H1 (cell line): Measurements from ENCODE around the gene ITGB4. TPM values are rescaled to one million over a fixed set of nuclear protein-coding genes. Genes with fewer than 3 reads are reported as not detected.

ENCODE experiments used
- CTCF ChIA-PET: fragments of 300-600 bp; sonication (Branson Sonifier 250); formaldehyde crosslinking; loops from one replicate; lab custom pipeline; 2021; ENCODE audit not compliant: partially characterized antibody; lab: Charles Lee
- POLR2A ChIA-PET: fragments of 300-600 bp; sonication (Branson Sonifier 250); formaldehyde crosslinking; loops from one replicate; lab custom pipeline; 2021; ENCODE audit warnings: inconsistent platforms; ENCODE audit not compliant: partially characterized antibody; lab: Charles Lee
- DNase-seq, 2 experiments: peaks; one replicate each; pipeline versions ENCODE4 v3.0.0 to v3.0.0-alpha.2; 2010 to 2022; ENCODE audit warnings: low spot score in 2 of 2, low read depth in 1 of 2, mixed read lengths in 1 of 2
- FAIRE-seq: peaks from 2 replicates; lab custom pipeline; 2011; peaks lifted over from hg19 to GRCh38; lab: Jason Lieb, UNC
- H2AFZ ChIP-seq: 2 replicates; pipeline ENCODE4 v1.8.1; 2012; ENCODE audit warnings: low read length, inconsistent platforms
- H2AK5ac ChIP-seq: 2 replicates; pipeline ENCODE4 v1.6.1; 2013; ENCODE audit warnings: low read depth, low read length
- H2BK120ac ChIP-seq: replicated peaks from 2 replicates; pipeline ENCODE3; 2013; ENCODE audit warnings: low read depth, low read length, inconsistent platforms
- H2BK12ac ChIP-seq: 2 replicates; pipeline ENCODE4 v1.6.1; 2013; ENCODE audit warnings: low read depth, low read length
- H2BK15ac ChIP-seq: 2 replicates; pipeline ENCODE4 v1.6.1; 2013; ENCODE audit warnings: low read length
- H2BK20ac ChIP-seq: 2 replicates; pipeline ENCODE4 v1.6.1; 2013; ENCODE audit warnings: low read length
- H2BK5ac ChIP-seq: 2 replicates; pipeline ENCODE4 v1.6.1; 2013; ENCODE audit warnings: low read depth, low read length
- H3K14ac ChIP-seq: 2 replicates; pipeline ENCODE4 v1.6.1; 2013; ENCODE audit warnings: inconsistent platforms; ENCODE audit not compliant: insufficient read length
- H3K18ac ChIP-seq: 2 replicates; pipeline ENCODE4 v1.6.1; 2013; ENCODE audit warnings: low read length; ENCODE audit errors: extremely low read depth
- H3K23ac ChIP-seq: 2 replicates; pipeline ENCODE4 v1.6.1; 2013; ENCODE audit warnings: inconsistent platforms; ENCODE audit not compliant: insufficient read length
- H3K23me2 ChIP-seq: 2 replicates; pipeline ENCODE4 v1.6.1; 2013; ENCODE audit warnings: low read depth, low read length
- H3K27ac ChIP-seq: 2 replicates; pipeline ENCODE4 v1.6.1; 2011; ENCODE audit warnings: low read depth, low read length, inconsistent platforms
- H3K27me3 ChIP-seq, 4 experiments: replicated peaks in 1 of 4; 1 replicate in 1 of 4; 2 replicates in 3 of 4; pipeline versions ENCODE4 v1.6.1 to v1.8.1; 2011 to 2013; ENCODE audit warnings: low read length in 3 of 4, mild to moderate bottlenecking in 3 of 4, inconsistent platforms in 2 of 4, mixed read lengths in 2 of 4, moderate library complexity in 1 of 4; ENCODE audit not compliant: control insufficient read depth in 3 of 4, insufficient read depth in 3 of 4; ENCODE audit errors: extremely low read depth in 1 of 4
- H3K36me3 ChIP-seq, 4 experiments: 2 replicates each; pipeline versions ENCODE4 v1.6.1 to v1.8.1; 2011 to 2013; ENCODE audit warnings: mild to moderate bottlenecking in 4 of 4, low read length in 3 of 4, moderate library complexity in 2 of 4, control low read depth in 1 of 4, inconsistent platforms in 1 of 4; ENCODE audit not compliant: insufficient read depth in 4 of 4, control insufficient read depth in 2 of 4
- H3K4ac ChIP-seq: replicated peaks from 2 replicates; pipeline ENCODE3; 2013; ENCODE audit warnings: low read length, low read depth, mixed read lengths, inconsistent platforms; ENCODE audit not compliant: insufficient read length
- H3K4me1 ChIP-seq, 4 experiments: replicated peaks in 1 of 4; 1 replicate in 1 of 4; 2 replicates in 3 of 4; pipeline versions ENCODE4 v1.6.1 to v1.8.1; 2011 to 2013; ENCODE audit warnings: low read length in 3 of 4, inconsistent platforms in 2 of 4, mixed read lengths in 1 of 4; ENCODE audit not compliant: insufficient read depth in 4 of 4, control insufficient read depth in 3 of 4
- H3K4me2 ChIP-seq, 2 experiments: 2 replicates each; pipeline versions ENCODE4 v1.6.1 to v1.8.1; 2011 to 2013; ENCODE audit warnings: low read depth in 2 of 2, low read length in 2 of 2, control low read depth in 1 of 2, inconsistent platforms in 1 of 2, mild to moderate bottlenecking in 1 of 2; ENCODE audit not compliant: insufficient read depth in 1 of 2
- H3K4me3 ChIP-seq, 4 experiments: fragments of 200-600, 300-600 bp in 1 of 4; sonication (generic), shearing (Covaris generic), sonication (Bioruptor Twin) in 1 of 4; 2 replicates each; pipeline versions ENCODE4 v1.5.1 to v1.8.1; 2011 to 2016; ENCODE audit warnings: low read length in 4 of 4, low read depth in 3 of 4, control low read depth in 2 of 4, inconsistent platforms in 2 of 4, mild to moderate bottlenecking in 2 of 4, mixed read lengths in 1 of 4, moderate library complexity in 1 of 4; ENCODE audit not compliant: insufficient read depth in 2 of 4; ENCODE audit errors: extremely low read depth in 1 of 4
- H3K56ac ChIP-seq: replicated peaks from 2 replicates; pipeline ENCODE3; 2013; ENCODE audit warnings: low read depth, mild to moderate bottlenecking, mixed read lengths, low read length, inconsistent platforms; ENCODE audit not compliant: insufficient read length
- H3K79me1 ChIP-seq: 2 replicates; pipeline ENCODE4 v1.6.1; 2013; ENCODE audit warnings: low read depth, low read length, control low read depth
- H3K79me2 ChIP-seq, 2 experiments: 2 replicates each; pipeline versions ENCODE4 v1.6.1 to v1.8.1; 2012 to 2013; ENCODE audit warnings: low read length in 2 of 2, mild to moderate bottlenecking in 2 of 2, inconsistent platforms in 1 of 2; ENCODE audit not compliant: insufficient read depth in 2 of 2, control insufficient read depth in 1 of 2
- H3K9ac ChIP-seq, 4 experiments: replicated peaks in 1 of 4; 1 replicate in 1 of 4; 2 replicates in 3 of 4; pipeline versions ENCODE4 v1.6.1 to v1.8.1; 2011 to 2013; ENCODE audit warnings: low read depth in 3 of 4, low read length in 3 of 4, control low read depth in 2 of 4, mild to moderate bottlenecking in 2 of 4, moderate library complexity in 2 of 4, inconsistent platforms in 1 of 4; ENCODE audit errors: extremely low read depth in 1 of 4
- H3K9me3 ChIP-seq, 2 experiments: 2 replicates each; pipeline versions ENCODE4 v1.6.1 to v1.8.1; 2012 to 2013; ENCODE audit warnings: mild to moderate bottlenecking in 2 of 2, moderate library complexity in 2 of 2, control low read depth in 1 of 2, inconsistent platforms in 1 of 2, low read depth in 1 of 2, low read length in 1 of 2, mixed read lengths in 1 of 2; ENCODE audit not compliant: insufficient read depth in 2 of 2
- H4K20me1 ChIP-seq, 2 experiments: replicated peaks in 1 of 2; 2 replicates each; pipeline versions ENCODE3 to v1.8.1; 2011 to 2013; ENCODE audit warnings: inconsistent platforms in 2 of 2, low read length in 2 of 2, mild to moderate bottlenecking in 1 of 2; ENCODE audit not compliant: insufficient read depth in 2 of 2, control insufficient read depth in 1 of 2
- H4K5ac ChIP-seq: 2 replicates; pipeline ENCODE4 v1.6.1; 2013; ENCODE audit warnings: low read length, low read depth, mixed read lengths, inconsistent platforms; ENCODE audit not compliant: insufficient read length
- H4K8ac ChIP-seq: 2 replicates; pipeline ENCODE4 v1.8.0; 2013; ENCODE audit warnings: mild to moderate bottlenecking, moderate library complexity, low read length, inconsistent platforms; ENCODE audit not compliant: insufficient read depth; ENCODE audit errors: extremely low read depth
- H4K91ac ChIP-seq: replicated peaks from 2 replicates; pipeline ENCODE3; 2013; ENCODE audit warnings: low read length, mixed read lengths, inconsistent platforms; ENCODE audit not compliant: insufficient read length
- BACH1 ChIP-seq: IDR thresholded peaks from 2 replicates; pipeline ENCODE4 v1.6.1; 2012; ENCODE audit warnings: low read length, improper control_type of control experiment
- CBX5 ChIP-seq: fragments of 300-800, 300-1000 bp; sonication (generic); IDR thresholded peaks from 2 replicates; pipeline ENCODE4 v1.7.1; 2016; ENCODE audit warnings: antibody characterized with exemption, low read length, low read depth
- CTBP2 ChIP-seq: IDR thresholded peaks from 2 replicates; pipeline ENCODE4 v1.7.0; 2011; ENCODE audit warnings: borderline replicate concordance, mild to moderate bottlenecking, moderate library complexity, mixed read lengths, low read length; ENCODE audit not compliant: insufficient read depth, insufficient read length
- CTCF ChIP-seq, 3 experiments: IDR thresholded peaks; 1 replicate in 2 of 3; 2 replicates in 1 of 3; pipeline versions ENCODE4 v1.5.1 to v1.6.1; 2011; ENCODE audit warnings: low read length in 3 of 3, mild to moderate bottlenecking in 3 of 3, inconsistent platforms in 2 of 3, low read depth in 1 of 3, moderate library complexity in 1 of 3; ENCODE audit not compliant: insufficient read depth in 1 of 3; ENCODE audit errors: control extremely low read depth in 1 of 3
- GTF2F1 ChIP-seq: IDR thresholded peaks from 2 replicates; pipeline ENCODE4 v1.6.1; 2012; ENCODE audit warnings: low read depth, low read length, improper control_type of control experiment, borderline replicate concordance
- JUN ChIP-seq: IDR thresholded peaks from 2 replicates; pipeline ENCODE4 v1.6.1; 2011; ENCODE audit warnings: low read depth, mild to moderate bottlenecking, improper control_type of control experiment, low read length
- JUND ChIP-seq: IDR thresholded peaks from 2 replicates; pipeline ENCODE4 v1.6.1; 2011; ENCODE audit warnings: mild to moderate bottlenecking, improper control_type of control experiment, low read length
- KDM1A ChIP-seq: fragments of 200-600, 300-600 bp; sonication (generic); IDR thresholded peaks from 2 replicates; pipeline ENCODE4 v1.7.1; 2016; ENCODE audit warnings: mild to moderate bottlenecking, low read length, borderline replicate concordance
- MAX ChIP-seq: IDR thresholded peaks from 2 replicates; pipeline ENCODE4 v1.6.1; 2012; ENCODE audit warnings: inconsistent platforms
- SRF ChIP-seq: IDR thresholded peaks from 2 replicates; pipeline ENCODE4 v1.6.1; 2011; ENCODE audit warnings: mild to moderate bottlenecking, low read depth, low read length, moderate library complexity
- WGBS, 2 experiments: shearing (Covaris generic) in 1 of 2; methylation state at CpG; one replicate each; pipeline versions ENCODE4 v1.1.6 to v1.1.7; 2013 to 2015; ENCODE audit warnings: low lambda C conversion rate in 2 of 2, mixed read lengths in 2 of 2, inconsistent platforms in 1 of 2, low coverage in 1 of 2, missing lambda C conversion rate in 1 of 2; ENCODE audit not compliant: insufficient replicate concordance in 2 of 2, insufficient coverage in 1 of 2, insufficient read length in 1 of 2; ENCODE audit errors: extremely low coverage in 1 of 2, missing lambda C conversion rate in 1 of 2; 5-methylcytosine and 5-hydroxymethylcytosine counted together
- polyA plus RNA-seq, 7 experiments: library from polyadenylated mRNA; depleted of rRNA in 3 of 7; stranded (reverse) in 5 of 7; unstranded in 2 of 7; fragments of >200 nt in 5 of 7; fragments of 200-250 nt in 2 of 7; gene quantifications; 1 replicate in 5 of 7; 2 replicates in 1 of 7; 4 replicates in 1 of 7; pipeline versions ENCODE4 v1.2.1 to v1.2.3, GENCODE V29; 2011 to 2013; ENCODE audit warnings: missing spikeins in 2 of 7, mixed read lengths in 2 of 7
- total RNA-seq: library from RNA; stranded (reverse); fragmentation: NEBNext Ultra II Directional; extraction: Animal tissue kit (Norgen Biotek cat#: 25700); gene quantifications from 2 replicates; pipeline ENCODE4 v1.2.1, GENCODE V29; 2021

ITGB4 gene
- total and polyA plus RNA-seq, 2 of the 8 experiments (the other 6 are each of a cell fraction or from before 2014, with no cell fraction given), result 5.2 to 5.6 TPM

- ChIA-PET POLR2A (interaction anchor here (0.6 to 7.1 kb wide), 7 partner anchors 9 to 89 kb away, joined by 3 to 45 read pairs (median 6); partner anchors contain the start of gene SMIM5), CTCF (interaction anchor here (1.7 to 3.0 kb wide), 5 partner anchors 18 to 96 kb away, joined by 4 to 31 read pairs (median 8); no protein-coding TSS in a partner anchor)
- no peak overlapping the region for H3K18ac ChIP-seq
- H3K79me1 ChIP-seq, result no peaks in the 10 kb centered on the region
- H3K4me2 ChIP-seq, result no peak overlapping the region
- H2BK12ac ChIP-seq, result 0 out of 2 replicates have a peak overlapping the region, but pooled peaks have one; percentile 10
- no peak overlapping the region for H3K27ac ChIP-seq
- no peak overlapping the region for H3K9ac ChIP-seq
- H3K23me2 ChIP-seq, result peaks cover 11% of the 10 kb centered on the region; the same call in 1 of the 2 replicates
- no peak overlapping the region for H2BK15ac ChIP-seq
- H2BK20ac ChIP-seq, result no peak overlapping the region
- no peak overlapping the region for H4K91ac ChIP-seq
- H3K4me1 ChIP-seq, result peaks cover 0 to 8% (median 4%) of the 10 kb centered on the region in 4 experiments; a peak in 3 of 7 replicates
- no peak for DNase-seq
- no peak overlapping the region for H2AFZ ChIP-seq
- 94% methylated on average over 9 of the region's 9 CpGs; no CpG with 5 or more reads in 1 of the 2 experiments for WGBS, 2 experiments
- H3K36me3 ChIP-seq, result no peaks in the 10 kb centered on the region
- H3K14ac ChIP-seq, result no peak overlapping the region
- no peak overlapping the region for H4K8ac ChIP-seq
- no peak overlapping the region for H3K4ac ChIP-seq
- no peak for FAIRE-seq
- no peak overlapping the region for H3K4me3 ChIP-seq
- no peak overlapping the region for H2BK5ac ChIP-seq
- H2AK5ac ChIP-seq, result no peak overlapping the region
- H3K56ac ChIP-seq, result no peak overlapping the region
- H3K27me3 ChIP-seq, result peaks cover 4 to 30% (median 17%) of the 10 kb centered on the region in 4 experiments; a peak in 6 of 7 replicates
- H2BK120ac ChIP-seq, result no peak overlapping the region
- H4K5ac ChIP-seq, result no peak overlapping the region
- no peaks in the 10 kb centered on the region for H4K20me1 ChIP-seq
- no peak overlapping the region for H3K23ac ChIP-seq
- no peaks in the 10 kb centered on the region for H3K9me3 ChIP-seq
- H3K79me2 ChIP-seq, result no peaks in the 10 kb centered on the region
- TF ChIP-seq BACH1 (no peak), JUND (no peak), CTCF (IDR thresholded peaks at IDR 0.05; ENCODE audit: control extremely low read depth in 1 of 3, insufficient read depth in 1 of 3, low read depth in 1 of 3, low read length in 3 of 3) (no peak), KDM1A (no peak), SRF (no peak), CBX5 (no peak), CTBP2 (no peak), GTF2F1 (no peak), JUN (no peak), MAX (no peak)
These were observed 1.4 kb downstream of the ITGB4 start for GRCh38 chr17:75722542-75723095.
